ENCODE measurements around the gene ARHGEF7.

The ARHGEF7 gene

DNA sequence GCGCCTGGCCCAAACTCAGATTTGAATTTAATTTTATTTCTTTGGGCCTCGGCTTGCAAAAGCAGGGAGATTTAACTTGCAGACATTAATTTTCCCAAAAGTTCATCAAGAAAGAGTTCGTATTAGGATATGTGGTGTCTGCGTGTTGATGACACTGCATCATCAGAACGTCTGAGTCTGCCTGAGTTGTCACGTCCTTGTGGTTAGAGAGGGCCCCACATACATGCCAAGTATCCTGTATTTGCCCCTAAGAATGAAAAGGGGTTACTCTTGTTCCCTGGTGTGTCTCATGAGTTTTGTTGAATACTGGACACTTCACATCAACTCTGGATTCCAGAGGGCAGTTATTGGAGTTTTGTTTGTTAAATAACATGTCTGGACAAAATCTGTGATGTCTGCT is 199.7 kb downstream of the ARHGEF7 start:
- no peak for ATAC-seq

DNA sequence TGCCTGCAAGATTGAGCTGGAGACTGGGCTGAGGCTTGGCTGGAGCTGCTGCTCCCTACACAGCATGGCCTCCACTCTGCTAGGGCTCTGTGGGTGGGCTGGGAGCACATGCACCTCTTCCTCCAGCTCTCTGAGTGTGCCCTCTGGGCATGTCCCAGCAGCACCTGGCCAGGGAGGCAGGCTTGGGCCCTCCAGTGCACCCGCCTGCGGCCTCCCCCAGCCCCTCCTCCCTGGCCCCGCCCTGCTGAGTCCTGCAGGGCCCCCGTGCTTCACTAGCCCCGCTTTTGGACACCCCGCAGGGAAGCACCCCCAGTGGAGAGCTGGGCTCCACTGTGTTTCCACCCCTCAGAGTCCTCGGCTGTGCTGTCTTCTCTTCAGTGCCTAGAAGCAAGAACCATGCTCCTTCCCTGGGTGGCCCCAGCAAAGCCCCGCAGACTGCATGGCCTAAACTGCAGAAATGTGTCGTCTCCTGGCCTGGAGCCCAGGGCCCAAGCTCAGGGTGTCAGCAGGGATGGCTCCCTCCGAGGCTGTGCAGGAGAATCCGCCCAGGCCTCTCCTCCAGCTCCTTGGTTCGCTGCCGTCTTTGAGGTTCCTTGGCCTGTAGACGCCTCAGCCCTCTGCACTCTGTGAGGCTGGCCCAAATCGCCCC is 200.4 kb downstream of the ARHGEF7 start:
- no peak for ATAC-seq

DNA sequence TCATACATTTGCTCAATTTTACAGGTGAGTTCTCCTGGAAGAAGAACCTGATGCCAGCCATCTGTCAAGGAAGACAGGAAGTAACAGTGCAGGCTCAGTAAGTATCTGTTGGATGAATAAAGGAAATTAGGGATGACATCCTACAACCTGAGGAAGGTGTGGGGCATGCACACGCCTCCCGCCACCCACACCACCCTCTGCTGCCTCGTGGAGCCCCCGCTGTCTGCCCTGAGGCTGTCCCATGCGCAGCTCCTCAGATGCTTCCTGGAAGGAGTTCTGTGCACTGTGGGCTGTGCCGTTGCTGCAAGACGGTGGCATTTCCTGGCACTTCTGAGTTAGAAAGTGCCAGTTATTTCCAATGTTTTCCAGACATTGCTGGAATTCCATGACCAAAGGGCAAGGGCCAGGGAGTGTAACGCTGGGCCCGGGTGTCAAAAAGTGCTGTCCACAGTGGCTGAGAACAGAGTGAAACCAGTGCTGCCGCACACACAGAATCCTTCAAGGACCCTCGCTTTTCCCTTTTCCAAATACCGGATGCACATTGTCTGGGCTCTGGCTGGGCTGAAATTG is 201.1 kb downstream of the ARHGEF7 start:
- no peak for ATAC-seq

DNA sequence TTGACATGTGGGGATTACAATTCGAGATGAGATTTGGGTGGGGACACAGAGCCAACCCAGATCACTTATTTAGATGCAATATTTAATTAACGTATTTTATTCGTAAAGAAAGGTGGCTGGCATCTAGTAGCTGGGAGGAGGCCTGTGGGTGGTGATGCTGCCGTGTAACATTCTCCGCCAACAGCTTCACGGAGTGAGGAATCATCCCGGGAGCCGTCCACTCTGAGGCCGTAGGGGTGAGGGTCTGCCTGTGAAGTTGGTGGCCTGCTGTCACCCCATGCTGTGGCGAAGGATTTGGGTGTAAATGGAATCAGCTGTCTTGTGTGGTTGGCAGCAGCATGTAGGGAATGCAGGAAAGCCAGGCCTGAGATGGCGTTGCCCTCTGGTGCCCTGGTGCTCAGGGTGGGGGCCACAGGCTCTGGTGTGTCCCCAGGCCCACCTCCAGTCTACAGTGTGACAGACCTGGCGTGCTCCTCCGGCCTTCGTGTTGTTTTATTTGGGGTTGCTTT is 202.0 kb downstream of the ARHGEF7 start:
- no peak for ATAC-seq

DNA sequence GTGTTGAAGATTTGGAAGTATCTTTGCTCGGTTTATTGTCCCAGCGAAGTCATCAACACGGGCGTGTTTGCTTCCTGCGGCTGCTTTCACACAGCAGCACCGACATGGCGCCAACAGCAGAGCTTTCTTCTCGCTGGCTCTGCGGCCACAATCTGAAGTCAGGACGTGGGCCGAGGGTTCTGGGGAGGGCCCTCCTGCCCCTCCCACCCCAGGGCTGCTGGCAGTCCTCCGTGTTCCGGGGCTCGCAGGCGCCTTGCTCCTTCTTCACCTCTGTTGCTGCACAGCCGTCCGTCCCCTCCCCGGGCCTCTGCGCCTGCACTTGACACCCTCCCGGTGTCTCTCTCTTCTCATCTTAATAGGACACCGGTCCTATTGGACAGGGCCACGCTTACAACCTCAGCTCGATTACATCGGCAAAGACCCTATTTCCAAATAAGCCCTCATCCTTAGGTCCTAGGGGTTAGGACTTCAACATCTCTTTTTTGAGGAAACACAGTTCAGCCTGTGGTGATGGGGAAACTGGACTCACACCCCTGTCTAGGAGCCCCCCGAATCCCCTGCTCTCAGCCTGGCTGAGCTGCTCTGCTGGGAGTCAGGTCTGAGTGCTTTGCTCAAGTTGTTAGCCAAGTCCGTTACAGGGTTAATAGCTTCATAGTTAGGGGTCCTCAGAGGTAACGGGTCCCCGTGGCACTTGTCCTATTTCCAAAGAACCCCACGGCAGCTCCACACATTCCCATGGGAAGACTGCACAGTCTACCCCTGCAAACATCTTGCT is 202.6 kb downstream of the ARHGEF7 start:
- no peak for ATAC-seq

DNA sequence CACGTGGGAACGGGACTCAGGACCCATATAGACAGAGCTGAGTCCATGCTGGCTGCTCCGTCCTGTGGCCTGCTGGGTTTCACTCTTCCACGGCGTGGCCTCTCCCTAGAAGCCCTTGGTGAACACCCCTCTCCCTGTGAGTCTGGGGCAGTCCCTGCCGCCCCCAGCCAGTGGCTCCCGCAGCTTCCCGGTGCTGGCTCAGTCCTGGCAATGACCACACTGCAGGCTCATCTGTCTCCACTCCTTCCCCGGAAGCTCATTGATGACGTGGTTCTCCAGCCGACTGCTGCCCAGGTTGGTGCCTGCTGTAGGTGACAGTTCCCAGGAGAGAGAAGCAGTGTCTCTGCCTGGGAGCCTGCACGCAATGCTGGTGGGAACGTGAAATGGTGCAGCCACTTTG is 203.3 kb downstream of the ARHGEF7 start:
- ATAC-seq = no peak

DNA sequence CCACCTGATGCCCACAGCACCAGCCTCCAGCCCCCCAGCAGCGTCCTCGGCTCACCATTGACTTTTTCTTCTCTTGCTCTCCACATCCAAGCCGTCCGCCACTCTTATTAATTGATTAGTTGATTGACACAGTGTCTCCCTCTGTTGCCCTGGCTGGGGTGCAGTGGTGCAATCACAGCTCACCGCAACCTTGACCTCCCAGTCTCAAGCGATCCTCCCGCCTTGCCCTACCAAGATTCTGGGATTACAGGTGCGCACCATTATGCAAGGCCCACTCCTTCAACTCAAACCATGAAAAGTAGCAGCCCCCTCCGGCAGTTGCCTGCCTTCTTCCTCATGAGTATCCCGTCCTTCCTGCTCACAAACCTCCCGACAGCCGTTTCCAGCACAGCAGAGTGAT is 204.4 kb downstream of the ARHGEF7 start:
- no peak for ATAC-seq

DNA sequence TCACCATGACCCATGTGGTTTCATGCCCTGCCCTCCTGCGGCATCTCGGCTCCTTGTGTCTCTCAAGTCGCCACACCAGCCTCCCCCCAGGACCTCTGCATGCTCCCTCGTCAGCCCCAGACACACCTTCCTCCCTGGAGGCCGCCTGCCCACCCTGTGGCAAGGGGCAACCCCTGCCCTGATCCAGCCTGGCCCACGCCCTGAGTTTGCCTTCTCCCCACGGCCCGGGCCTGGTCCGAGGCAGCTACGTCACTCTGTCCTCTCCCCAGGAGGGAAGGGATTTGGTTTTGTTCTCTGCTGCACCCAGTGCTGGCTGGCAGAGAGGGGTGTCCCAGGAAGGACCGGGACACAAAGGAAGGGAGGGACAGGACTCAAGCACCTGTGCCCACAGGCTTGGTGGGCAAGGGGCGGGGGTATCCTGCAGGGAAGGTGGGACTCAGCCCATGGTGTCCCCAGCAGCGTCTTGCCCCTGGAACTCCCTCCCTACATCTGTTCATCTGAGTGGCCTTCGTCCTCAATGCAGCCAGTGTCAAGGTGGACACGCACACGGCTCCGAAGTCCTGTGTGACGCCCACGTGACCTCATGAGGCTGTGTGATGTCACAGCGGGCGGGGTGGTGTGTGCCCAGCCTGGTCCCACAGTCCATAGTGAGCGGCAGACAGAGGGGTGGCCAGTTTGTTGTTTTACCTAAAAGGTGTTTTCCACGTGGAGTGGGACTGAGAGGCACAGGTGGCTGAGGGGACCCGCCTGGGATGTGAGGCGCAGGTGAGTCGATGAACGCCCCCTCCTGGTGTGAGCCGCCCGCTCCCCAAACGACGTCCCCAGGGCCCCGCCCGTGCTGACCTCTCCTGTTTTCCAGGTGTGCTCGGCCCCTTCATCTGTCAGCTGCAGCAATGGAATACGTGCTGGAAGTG is 205.1 kb downstream of the ARHGEF7 start, which contains the start of gene TEX29:
TEX29 (plus strand) TSS at position 645 of the 914 bp plus-strand sequence; CDS start at position 894, 249 bp downstream.
- ATAC-seq = no peak

DNA sequence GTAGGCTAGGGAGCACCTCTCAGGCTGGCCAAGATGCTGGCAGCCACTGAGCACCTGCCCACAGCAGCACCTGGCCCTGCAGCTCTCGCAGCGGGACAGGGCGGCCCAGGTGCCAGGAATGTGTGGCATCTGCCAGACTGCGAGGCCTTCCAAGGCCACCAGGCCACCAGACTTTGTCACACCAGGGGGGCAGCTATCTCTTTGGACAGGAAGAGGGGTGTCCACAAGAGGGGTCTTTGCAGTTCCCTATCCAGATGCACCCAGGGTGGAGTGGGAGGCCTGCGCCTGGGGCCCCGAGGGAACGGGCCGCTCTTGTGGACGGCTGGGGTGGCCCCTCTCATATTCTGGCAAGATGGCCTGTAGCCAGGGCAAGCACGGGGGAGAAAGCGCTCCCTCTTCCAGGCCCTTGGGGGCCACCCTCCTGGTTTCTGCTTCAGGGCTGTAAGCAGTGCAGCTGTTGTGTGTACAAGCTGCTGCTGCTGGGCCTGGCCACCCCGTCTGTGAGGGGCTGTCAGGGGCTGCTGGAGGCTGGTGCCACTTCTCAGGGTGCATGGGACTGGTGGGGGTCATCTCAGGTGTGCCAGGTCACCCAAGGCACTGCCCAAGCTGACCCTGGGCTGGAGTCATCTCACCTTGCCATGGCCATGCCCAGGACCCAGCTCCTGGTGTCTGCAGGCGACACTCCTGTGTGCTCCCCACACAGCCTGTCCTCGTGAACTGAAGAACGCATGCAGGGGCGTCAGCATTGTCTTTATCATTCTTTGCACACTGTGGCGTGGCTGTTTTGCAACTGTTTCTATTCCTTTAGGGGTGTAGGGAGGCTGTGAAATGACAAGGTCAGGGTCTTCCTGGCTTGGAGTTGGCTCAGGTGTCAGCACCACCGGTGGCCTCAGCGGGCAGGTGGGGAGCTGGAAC is 207.1 kb downstream of the ARHGEF7 start:
- no peak for ATAC-seq

DNA sequence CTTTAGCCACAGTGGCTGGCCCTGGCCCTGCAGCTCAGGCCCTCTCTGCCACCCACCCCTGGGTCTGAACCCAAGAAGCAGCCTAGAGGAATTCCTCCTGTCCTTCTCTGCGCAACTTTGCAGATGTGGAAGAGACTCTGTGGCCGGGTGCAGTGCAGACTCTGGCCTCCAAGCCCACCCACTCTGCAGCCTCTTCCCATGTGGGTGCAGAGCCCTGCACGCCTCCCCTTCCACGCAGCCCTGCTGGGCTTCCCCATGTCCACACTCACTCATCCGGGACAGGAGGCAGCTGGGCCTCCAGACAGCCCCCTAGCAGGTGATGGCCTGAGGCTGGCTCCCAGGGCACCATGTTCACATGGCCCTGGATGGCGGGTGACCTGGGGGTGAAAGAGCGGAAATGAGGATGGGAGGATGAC is 207.8 kb downstream of the ARHGEF7 start:
- no peak for ATAC-seq

DNA sequence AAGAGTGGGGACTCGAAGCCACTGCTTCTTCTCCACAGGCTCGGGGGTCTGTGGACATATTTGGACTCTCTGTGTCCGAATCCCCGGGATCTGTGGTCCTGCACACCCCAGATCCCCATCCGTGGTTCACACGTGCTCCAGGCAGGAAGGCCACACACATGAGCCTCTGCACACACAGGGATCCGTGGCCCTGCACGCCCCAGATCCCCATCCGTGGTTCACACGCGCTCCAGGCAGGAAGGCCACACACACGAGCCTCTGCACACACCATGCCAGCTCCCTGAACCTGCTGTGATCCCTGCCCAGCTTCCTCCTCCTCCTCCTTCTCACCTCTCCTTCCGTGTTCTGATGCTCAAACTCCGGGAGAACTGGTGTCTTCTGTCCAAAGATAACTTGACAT is 208.4 kb downstream of the ARHGEF7 start:
- no peak for ATAC-seq

DNA sequence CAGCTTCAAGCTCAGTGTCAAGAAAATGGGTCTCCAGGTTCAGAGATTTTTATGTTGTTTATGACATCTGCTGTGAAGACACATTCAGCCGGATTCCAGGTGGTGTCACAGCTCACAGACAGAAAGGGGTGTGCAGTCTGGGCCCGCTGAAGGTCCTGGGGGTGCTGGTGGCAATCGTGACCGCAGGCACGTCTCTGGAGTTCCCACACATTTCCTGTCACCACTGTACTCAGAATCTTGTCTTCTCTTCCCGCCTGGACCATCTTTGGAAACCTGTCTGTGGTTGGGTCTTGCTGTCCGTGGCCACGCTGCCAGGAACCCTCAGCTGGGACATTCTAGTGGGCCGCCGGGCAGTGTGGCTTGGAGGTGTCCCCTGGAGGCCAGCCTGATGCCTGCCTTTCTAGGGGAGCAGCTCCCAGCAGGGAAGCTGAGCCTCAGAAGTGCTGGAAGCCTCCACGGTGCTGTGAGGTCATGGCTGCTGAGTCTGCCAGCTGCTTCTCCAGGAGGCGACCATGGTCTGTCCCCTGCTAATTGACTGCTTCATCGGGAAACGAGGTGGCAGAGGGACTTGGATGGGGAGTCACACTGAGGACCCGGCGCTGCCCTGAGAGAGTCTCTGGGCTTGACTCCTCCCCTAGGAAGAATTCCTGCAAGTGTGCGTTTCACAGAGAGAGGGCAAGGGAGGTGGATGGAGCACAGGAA is 209.0 kb downstream of the ARHGEF7 start:
- no peak for ATAC-seq

DNA sequence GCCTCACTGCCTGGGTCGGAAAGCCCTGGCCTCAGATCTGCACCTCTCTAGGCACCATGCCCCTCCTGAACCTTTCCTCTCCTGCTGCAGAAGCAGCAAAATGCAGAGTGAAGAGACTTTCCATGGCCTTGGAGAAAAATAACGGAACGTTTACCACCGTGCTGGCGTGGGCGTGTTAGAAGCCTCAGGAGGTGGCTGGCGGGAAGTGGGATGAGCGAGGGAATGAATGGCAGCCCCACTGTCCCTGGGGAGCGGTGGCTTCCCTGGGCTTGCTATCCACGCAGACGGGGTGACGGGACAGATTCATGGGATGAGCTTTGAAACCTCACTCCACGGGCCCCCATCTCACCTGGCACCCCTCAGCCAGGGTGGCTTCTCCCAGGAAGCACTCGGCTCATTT is 209.6 kb downstream of the ARHGEF7 start:
- no peak for ATAC-seq

DNA sequence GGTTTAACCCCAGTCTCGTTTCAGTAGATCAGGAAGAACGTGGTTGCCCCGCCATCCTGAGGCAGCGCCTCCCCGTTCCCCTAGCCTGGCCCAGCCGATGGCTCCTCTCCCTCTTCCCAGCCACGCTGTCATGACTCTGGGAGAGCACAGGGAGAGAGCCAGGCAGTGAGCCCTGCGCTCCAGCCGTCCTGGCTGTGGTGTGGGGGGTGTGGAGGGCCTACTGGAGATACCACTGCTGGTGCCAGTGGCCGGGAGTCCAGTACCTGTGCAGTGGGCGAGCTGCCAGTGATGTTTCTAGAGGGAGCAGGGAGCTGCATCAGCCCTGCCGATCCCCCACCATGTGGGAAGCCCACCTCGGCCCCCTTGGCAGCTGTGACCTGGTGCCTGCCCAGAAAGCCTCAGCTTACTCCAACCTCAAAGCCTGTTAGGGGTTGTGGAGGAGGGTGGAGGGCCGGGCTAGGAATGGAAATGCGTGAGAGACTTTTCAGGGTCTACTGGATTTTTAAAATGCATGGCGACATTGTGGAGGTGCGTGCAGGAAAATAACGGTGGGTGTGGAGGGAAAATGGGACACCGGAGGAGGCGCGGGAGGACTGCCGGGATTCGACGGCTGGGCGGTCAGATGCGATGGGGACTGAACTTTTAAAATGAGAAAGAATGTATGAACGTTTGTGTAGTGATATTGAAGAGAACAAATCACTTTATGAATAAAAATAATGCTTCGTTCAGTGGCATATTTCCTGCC is 210.2 kb downstream of the ARHGEF7 start:
- ATAC-seq = no peak

DNA sequence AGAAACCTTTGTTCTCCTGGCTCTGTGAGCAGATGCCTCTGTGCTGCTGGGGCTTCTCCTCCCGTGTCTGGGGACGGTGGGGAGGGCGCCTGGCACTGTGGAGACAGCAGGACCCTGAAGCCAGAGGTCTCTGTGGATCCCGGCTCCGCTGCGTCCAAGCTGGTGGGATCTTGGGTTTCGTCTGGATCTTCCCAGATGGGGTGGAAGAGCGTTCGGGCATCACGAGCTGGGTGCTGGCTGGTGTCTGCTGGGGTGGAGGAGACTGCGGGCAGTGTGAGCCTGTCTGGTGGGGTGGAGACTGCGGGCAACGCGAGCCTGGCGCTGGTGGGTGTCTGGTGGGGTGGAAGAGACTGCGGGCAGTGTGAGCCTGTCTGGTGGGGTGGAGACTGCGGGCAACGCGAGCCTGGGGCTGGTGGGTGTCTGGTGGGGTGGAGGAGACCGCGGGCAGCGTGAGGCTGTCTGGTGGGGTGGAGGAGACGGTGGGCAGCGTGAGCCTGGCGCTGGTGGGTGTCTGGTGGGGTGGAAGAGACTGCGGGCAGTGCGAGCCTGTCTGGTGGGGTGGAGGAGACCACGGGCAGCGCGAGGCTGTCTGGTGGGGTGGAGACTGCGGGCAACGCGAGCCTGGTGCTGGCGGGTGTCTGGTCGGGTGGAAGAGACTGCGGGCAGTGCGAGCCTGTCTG is 211.0 kb downstream of the ARHGEF7 start:
- no peak for ATAC-seq

DNA sequence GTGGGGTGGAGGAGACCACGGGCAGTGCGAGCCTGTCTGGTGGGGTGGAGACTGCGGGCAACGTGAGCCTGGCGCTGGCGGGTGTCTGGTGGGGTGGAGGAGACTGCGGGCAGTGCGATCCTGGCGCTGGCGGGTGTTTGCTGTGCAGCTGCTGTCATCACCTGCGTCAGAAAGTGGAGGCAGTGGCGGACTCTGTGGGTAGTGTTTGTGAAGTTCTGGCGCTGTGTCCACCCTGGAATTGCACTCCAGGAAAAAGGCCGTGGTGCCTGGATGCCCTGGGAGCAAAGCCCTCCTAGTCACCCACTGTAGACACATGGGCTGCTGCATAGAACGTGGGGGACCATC is 211.5 kb downstream of the ARHGEF7 start:
- ATAC-seq = no peak

DNA sequence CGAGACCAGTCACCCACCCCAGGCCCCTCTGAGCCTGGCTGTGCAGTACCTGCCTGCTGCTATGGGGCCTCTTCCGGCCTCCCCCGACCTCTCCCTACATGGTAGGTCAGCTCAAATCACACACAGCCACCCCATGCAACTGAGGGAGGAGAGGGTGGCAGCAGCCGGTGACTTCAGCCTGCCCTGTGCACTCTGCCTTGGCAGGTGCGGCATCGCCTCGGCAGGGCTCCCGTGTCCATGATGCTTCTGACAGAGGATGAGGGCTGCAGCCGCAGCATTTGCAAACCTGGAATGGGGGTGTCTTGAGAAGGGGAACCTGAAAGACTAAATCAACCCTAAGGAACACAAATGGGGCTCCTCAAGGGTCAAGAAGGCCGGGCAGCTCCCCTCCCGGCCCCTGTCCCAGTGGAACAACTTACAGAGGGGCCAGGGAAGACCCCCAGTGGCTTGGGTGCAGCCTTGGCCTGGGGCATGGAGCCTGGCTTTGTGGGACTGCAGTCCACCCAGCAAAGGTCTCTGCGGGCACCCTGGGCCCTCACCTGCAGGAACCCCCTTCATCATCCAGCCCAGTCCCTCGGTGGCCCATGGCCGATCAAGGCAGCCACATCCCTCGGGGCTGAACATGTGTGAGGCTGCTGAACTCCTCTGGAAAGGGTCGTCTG is 212.0 kb downstream of the ARHGEF7 start:
- no peak for ATAC-seq

DNA sequence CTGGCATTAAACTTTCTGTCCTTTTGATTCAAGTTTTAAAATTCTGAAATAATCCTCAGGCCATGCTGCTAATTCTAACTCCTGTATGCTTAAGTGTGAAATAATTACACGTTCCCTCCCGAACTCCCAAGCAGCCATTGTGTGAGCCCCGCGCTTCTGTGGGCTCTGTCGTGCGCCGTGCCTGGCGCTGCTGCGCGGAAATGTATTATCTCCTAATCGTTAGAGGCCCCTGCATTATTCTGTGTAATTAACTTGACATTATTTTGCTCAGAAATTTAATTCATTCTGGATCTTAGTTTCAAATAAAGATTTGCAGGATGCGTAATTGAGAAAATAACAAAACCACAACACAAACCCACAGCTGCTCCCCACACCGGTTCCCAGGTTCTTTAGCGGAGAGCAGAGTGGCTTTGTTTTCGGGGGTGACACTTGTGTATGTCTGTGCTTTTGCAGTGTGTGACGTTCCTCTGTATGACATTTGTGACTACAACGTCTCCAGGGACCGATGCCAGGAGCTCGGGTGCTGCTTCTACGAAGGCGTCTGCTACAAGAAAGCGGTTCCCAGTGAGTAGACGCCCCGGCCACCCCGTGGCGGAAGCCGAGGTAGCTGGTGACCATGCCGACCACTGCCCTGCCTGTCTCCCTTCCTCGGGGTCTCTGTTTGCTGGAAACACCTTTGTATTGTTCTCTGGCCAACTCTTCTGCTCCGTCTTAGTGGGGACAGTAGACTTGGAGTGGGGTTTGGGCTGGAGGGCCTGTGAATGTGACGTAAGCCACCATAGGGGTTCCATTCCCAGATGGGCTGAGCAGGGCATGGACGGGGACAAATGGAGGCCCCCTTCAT is 212.8 kb downstream of the ARHGEF7 start:
- no peak for ATAC-seq
